Neuronal stem cell (in vitro differentiated cells): ENCODE measurements around the gene NPB.
A peak's percentile ranks its signal among the peaks of the same experiment; 100 is the strongest.

Experiments used
- DNase-seq: peaks from one replicate; pipeline ENCODE4 v3.0.0-alpha.2; 2013; ENCODE audit warnings: low spot score
- H2AFZ ChIP-seq: one replicate; pipeline ENCODE4 v1.6.1; 2013; ENCODE audit warnings: mild to moderate bottlenecking, low read length, inconsistent platforms
- H2AK5ac ChIP-seq: 2 replicates; pipeline ENCODE4 v1.6.1; 2013; ENCODE audit warnings: low read depth, mild to moderate bottlenecking, inconsistent platforms, low read length, moderate library complexity, mixed read lengths
- H2BK120ac ChIP-seq: 2 replicates; pipeline ENCODE4 v1.6.1; 2013; ENCODE audit warnings: low read depth, mild to moderate bottlenecking, inconsistent platforms, low read length, moderate library complexity, mixed read lengths
- H2BK12ac ChIP-seq: one replicate; pipeline ENCODE4 v1.6.1; 2013; ENCODE audit warnings: low read length, inconsistent platforms
- H2BK15ac ChIP-seq: 2 replicates; pipeline ENCODE4 v1.6.1; 2013; ENCODE audit warnings: mild to moderate bottlenecking, low read length, inconsistent platforms, mixed read lengths
- H2BK5ac ChIP-seq: one replicate; pipeline ENCODE4 v1.6.1; 2013; ENCODE audit warnings: inconsistent platforms, mild to moderate bottlenecking, low read length, moderate library complexity
- H3K14ac ChIP-seq: one replicate; pipeline ENCODE4 v1.6.1; 2013; ENCODE audit warnings: low read length, inconsistent platforms
- H3K18ac ChIP-seq: 2 replicates; pipeline ENCODE4 v1.6.1; 2013; ENCODE audit warnings: low read length, inconsistent platforms
- H3K23ac ChIP-seq: 2 replicates; pipeline ENCODE4 v1.6.1; 2013; ENCODE audit warnings: low read depth, mild to moderate bottlenecking, mixed read lengths, low read length, inconsistent platforms; ENCODE audit not compliant: poor library complexity
- H3K27ac ChIP-seq: replicated peaks from 3 replicates; pipeline ENCODE4 v1.5.1; 2013; ENCODE audit warnings: low read length, inconsistent platforms
- H3K27me3 ChIP-seq, 3 experiments: 2 replicates each; pipeline ENCODE4 v1.6.1; 2013; ENCODE audit warnings: low read length in 3 of 3, mild to moderate bottlenecking in 2 of 3, inconsistent platforms in 1 of 3, low read depth in 1 of 3, mixed read lengths in 1 of 3, moderate library complexity in 1 of 3; ENCODE audit not compliant: control insufficient read depth in 3 of 3, insufficient read depth in 3 of 3
- H3K36me3 ChIP-seq, 2 donors: replicated peaks in 1 of 2; 2 replicates each; pipeline ENCODE4 v1.6.1; 2013; ENCODE audit warnings: low read length in 2 of 2; ENCODE audit not compliant: control insufficient read depth in 2 of 2, insufficient read depth in 2 of 2
- H3K4ac ChIP-seq: 2 replicates; pipeline ENCODE4 v1.6.1; 2013; ENCODE audit warnings: inconsistent platforms, mild to moderate bottlenecking, low read length, moderate library complexity
- H3K4me1 ChIP-seq, 2 donors: 1 replicate in 1 of 2; 2 replicates in 1 of 2; pipeline ENCODE4 v1.6.1; 2013; ENCODE audit warnings: low read length in 2 of 2, low read depth in 1 of 2; ENCODE audit not compliant: control insufficient read depth in 2 of 2, insufficient read depth in 1 of 2
- H3K4me2 ChIP-seq: one replicate; pipeline ENCODE4 v1.6.1; 2013; ENCODE audit warnings: mild to moderate bottlenecking, low read length, inconsistent platforms; ENCODE audit not compliant: insufficient read depth, poor library complexity, severe bottlenecking
- H3K4me3 ChIP-seq, 2 donors: 2 replicates each; pipeline ENCODE4 v1.5.1; 2013; ENCODE audit warnings: low read length in 2 of 2, mild to moderate bottlenecking in 2 of 2, inconsistent platforms in 1 of 2, moderate library complexity in 1 of 2
- H3K79me1 ChIP-seq: one replicate; pipeline ENCODE4 v1.6.1; 2013; ENCODE audit warnings: low read depth, mild to moderate bottlenecking, inconsistent platforms, low read length, moderate library complexity
- H3K9ac ChIP-seq: one replicate; pipeline ENCODE4 v1.6.1; 2013; ENCODE audit warnings: mild to moderate bottlenecking, low read depth, low read length, inconsistent platforms; ENCODE audit not compliant: poor library complexity
- H3K9me3 ChIP-seq, 2 donors: replicated peaks in 1 of 2; 2 replicates each; pipeline versions ENCODE3 to v1.6.1; 2013; ENCODE audit warnings: low read length in 2 of 2, mild to moderate bottlenecking in 2 of 2, inconsistent platforms in 1 of 2, low read depth in 1 of 2, mixed read lengths in 1 of 2, moderate library complexity in 1 of 2; ENCODE audit not compliant: control insufficient read depth in 2 of 2, insufficient read depth in 1 of 2
- H4K8ac ChIP-seq: one replicate; pipeline ENCODE4 v1.6.1; 2013; ENCODE audit warnings: low read depth, mild to moderate bottlenecking, inconsistent platforms, low read length, moderate library complexity
- H4K91ac ChIP-seq: one replicate; pipeline ENCODE4 v1.6.1; 2013; ENCODE audit warnings: low read length, low read depth, mild to moderate bottlenecking, inconsistent platforms; ENCODE audit not compliant: poor library complexity
- WGBS, 2 donors: extraction: QIAGEN DNeasy Blood & Tissue Kit; methylation state at CpG; one replicate each; pipeline ENCODE4 v1.1.7; 2013; ENCODE audit warnings: missing lambda C conversion rate in 2 of 2, mixed read lengths in 1 of 2; ENCODE audit not compliant: insufficient read length in 2 of 2, insufficient replicate concordance in 1 of 2; ENCODE audit errors: extremely low coverage in 2 of 2; 5-methylcytosine and 5-hydroxymethylcytosine counted together

The NPB gene

GRCh38 chr17:81909966-81910839, 8.2 kb downstream of the NPB start:
- no peaks in the 10 kb centered on the region for H3K27me3 ChIP-seq
- no peak for DNase-seq
- H2AK5ac ChIP-seq: no peak overlapping the region
- no peak overlapping the region for H4K8ac ChIP-seq
- H2BK120ac ChIP-seq: no peak overlapping the region
- peak overlapping the region; percentile 83 for H3K18ac ChIP-seq
- H2BK15ac ChIP-seq: no peak overlapping the region
- peak overlapping the region; percentile 81 for H3K9ac ChIP-seq
- H3K79me1 ChIP-seq: peaks cover 5% of the 10 kb centered on the region
- no peak overlapping the region for H2BK5ac ChIP-seq
- H3K23ac ChIP-seq: no peak overlapping the region
- no peak overlapping the region for H3K27ac ChIP-seq
- peak overlapping the region; percentile 73 for H2AFZ ChIP-seq
- peaks cover 34 to 74% of the 10 kb centered on the region in 2 donors for H3K36me3 ChIP-seq
- WGBS, 2 donors: no CpG with 5 or more reads among the region's 23 CpGs
- H3K4ac ChIP-seq: no peak overlapping the region
- H3K4me2 ChIP-seq: peak overlapping the region; percentile 98
- peaks cover 4 to 10% of the 10 kb centered on the region in 2 donors for H3K4me1 ChIP-seq
- no peaks in the 10 kb centered on the region for H3K9me3 ChIP-seq
- H4K91ac ChIP-seq: no peak overlapping the region
- no peak overlapping the region for H2BK12ac ChIP-seq
- peak overlapping the region; percentile 76 to 95 for H3K4me3 ChIP-seq
- H3K14ac ChIP-seq: peak overlapping the region; percentile 2

- no CpG with 5 or more reads among the region's 55 CpGs for WGBS, 2 donors
- H3K27me3 ChIP-seq: no peaks in the 10 kb centered on the region
- H3K23ac ChIP-seq: peak overlapping the region; percentile 80
- peaks cover 5% of the 10 kb centered on the region for H3K79me1 ChIP-seq
- H3K14ac ChIP-seq: peak overlapping the region; percentile 57
- H2BK12ac ChIP-seq: no peak overlapping the region
- no peak for DNase-seq
- H3K36me3 ChIP-seq: peaks cover 38 to 74% of the 10 kb centered on the region in 2 donors
- H2BK15ac ChIP-seq: no peak overlapping the region
- peak overlapping the region; percentile 98 for H3K4me2 ChIP-seq
- no peak overlapping the region for H2BK120ac ChIP-seq
- no peak overlapping the region for H4K8ac ChIP-seq
- H2BK5ac ChIP-seq: no peak overlapping the region
- no peak overlapping the region for H2AK5ac ChIP-seq
- peaks cover 4 to 10% of the 10 kb centered on the region in 2 donors for H3K4me1 ChIP-seq
- H3K4me3 ChIP-seq: peak overlapping the region; percentile 76 to 95
- H2AFZ ChIP-seq: peak overlapping the region; percentile 73
- H3K9ac ChIP-seq: peak overlapping the region; percentile 92
- no peak overlapping the region for H3K4ac ChIP-seq
- no peak overlapping the region for H3K27ac ChIP-seq
- H3K9me3 ChIP-seq: no peaks in the 10 kb centered on the region
- H4K91ac ChIP-seq: no peak overlapping the region
- peak overlapping the region; percentile 83 for H3K18ac ChIP-seq
Observed at GRCh38 chr17:81910840-81911276, 8.8 kb downstream of the NPB start.

GRCh38 chr17:81911277-81911961, 9.4 kb downstream of the NPB start, which contains the start of gene PCYT2:
PCYT2 (minus strand) TSS chr17:81911399; CDS start chr17:81911355, 44 bp downstream.
- peaks cover 37 to 73% of the 10 kb centered on the region in 2 donors for H3K36me3 ChIP-seq
- peak within 1 kb of the TSS; percentile 80 for H3K23ac ChIP-seq
- H3K27ac ChIP-seq: no peak within 1 kb of the TSS
- no peak within 1 kb of the TSS for H2AK5ac ChIP-seq
- H3K4me1 ChIP-seq: peaks cover 4 to 10% of the 10 kb centered on the region in 2 donors
- peak within 1 kb of the TSS; percentile 98 for H3K4me2 ChIP-seq
- no peak within 1 kb of the TSS for H2BK120ac ChIP-seq
- H3K9me3 ChIP-seq: no peaks in the 10 kb centered on the region
- H2BK15ac ChIP-seq: no peak within 1 kb of the TSS
- no peaks in the 10 kb centered on the region for H3K27me3 ChIP-seq
- peak; percentile 81 for DNase-seq
- no peak within 1 kb of the TSS for H4K91ac ChIP-seq
- no peak within 1 kb of the TSS for H2BK12ac ChIP-seq
- peak within 1 kb of the TSS; percentile 73 for H2AFZ ChIP-seq
- peak within 1 kb of the TSS; percentile 57 for H3K14ac ChIP-seq
- WGBS, 2 donors: no CpG with 5 or more reads among the region's 84 CpGs
- no peak within 1 kb of the TSS for H3K4ac ChIP-seq
- peaks cover 5% of the 10 kb centered on the region for H3K79me1 ChIP-seq
- no peak within 1 kb of the TSS for H2BK5ac ChIP-seq
- peak within 1 kb of the TSS; percentile 76 to 95 for H3K4me3 ChIP-seq
- no peak within 1 kb of the TSS for H4K8ac ChIP-seq
- peak within 1 kb of the TSS; percentile 83 for H3K18ac ChIP-seq
- H3K9ac ChIP-seq: peak within 1 kb of the TSS; percentile 92

- Histone ChIP-seq H3K27ac (no peak overlapping the region), H3K14ac (no peak overlapping the region), H3K4me3 (no peak overlapping the region), H3K9ac (no peak overlapping the region), H3K23ac (no peak overlapping the region), H2BK15ac (no peak overlapping the region), H3K4me2 (no peak overlapping the region), H3K9me3 (no peaks in the 10 kb centered on the region), H2AK5ac (no peak overlapping the region), H3K18ac (no peak overlapping the region), H3K79me1 (peaks cover 8% of the 10 kb centered on the region), H3K4ac (no peak overlapping the region), H2BK12ac (no peak overlapping the region), H2BK5ac (no peak overlapping the region), H4K91ac (no peak overlapping the region), H2BK120ac (no peak overlapping the region), H3K36me3 (peaks cover 36 to 69% of the 10 kb centered on the region in 2 donors), H2AFZ (peak overlapping the region; percentile 11), H3K4me1 (peaks cover 4 to 15% of the 10 kb centered on the region in 2 donors), H3K27me3 (no peaks in the 10 kb centered on the region), H4K8ac (no peak overlapping the region)
- no peak for DNase-seq
- no CpG with 5 or more reads among the region's 19 CpGs for WGBS, 2 donors
Observed at GRCh38 chr17:81911969-81912368, 9.9 kb downstream of the NPB start.
